Aorta (tissue), 5 donors: ENCODE results near the gene CORO6. TPM values are rescaled to one million over a fixed set of nuclear protein-coding genes. Genes with fewer than 3 reads are reported as not detected.
A peak's percentile ranks its signal among the peaks of the same experiment; 100 is the strongest.

ENCODE experiments used
- ATAC-seq: fragments of 200-7000 bp; cut with Tn5 transposase; one replicate; pipeline ENCODE4 v1.9.1; 2022; ENCODE audit warnings: moderate library complexity; ENCODE audit not compliant: low FRiP score
- DNase-seq, 2 donors: peaks; one replicate each; pipeline ENCODE4 v3.0.0-alpha.2; 2020
- H3K27ac ChIP-seq, 2 donors: one replicate each; pipeline ENCODE4 v1.5.1; 2013; ENCODE audit warnings: low read length in 2 of 2, mild to moderate bottlenecking in 2 of 2, moderate library complexity in 2 of 2, control low read depth in 1 of 2, inconsistent platforms in 1 of 2, low read depth in 1 of 2
- H3K27me3 ChIP-seq, 2 donors: one replicate each; pipeline ENCODE4 v1.6.1; 2013; ENCODE audit warnings: control low read depth in 1 of 2, low read length in 1 of 2, mild to moderate bottlenecking in 1 of 2, moderate library complexity in 1 of 2; ENCODE audit not compliant: insufficient read depth in 2 of 2, control insufficient read depth in 1 of 2
- H3K36me3 ChIP-seq, 2 donors: one replicate each; pipeline ENCODE4 v1.6.1; 2013; ENCODE audit warnings: control low read depth in 1 of 2, low read length in 1 of 2, mild to moderate bottlenecking in 1 of 2; ENCODE audit not compliant: insufficient read depth in 2 of 2, control insufficient read depth in 1 of 2
- H3K4me1 ChIP-seq, 2 donors: one replicate each; pipeline ENCODE4 v1.6.1; 2013; ENCODE audit warnings: low read length in 2 of 2, control low read depth in 1 of 2, mild to moderate bottlenecking in 1 of 2, moderate library complexity in 1 of 2; ENCODE audit not compliant: insufficient read depth in 2 of 2, control insufficient read depth in 1 of 2
- H3K4me3 ChIP-seq, 2 donors: one replicate each; pipeline ENCODE4 v1.5.1; 2013; ENCODE audit warnings: low read length in 2 of 2, control low read depth in 1 of 2, mild to moderate bottlenecking in 1 of 2
- H3K9me3 ChIP-seq: one replicate; pipeline ENCODE4 v1.6.1; 2013; ENCODE audit warnings: mild to moderate bottlenecking, low read length; ENCODE audit not compliant: control insufficient read depth
- WGBS, 2 donors: extraction: QIAGEN DNeasy Blood & Tissue Kit; methylation state at CpG; one replicate each; pipeline ENCODE4 v1.1.7; 2013; 5-methylcytosine and 5-hydroxymethylcytosine counted together
- intact Hi-C, 2 donors: fragments of 100-400 bp; cut with DNase I; formaldehyde crosslinking; loops; one replicate each; pipeline versions ENCODE4 v1.14.2 to v1.15.0; 2022
- polyA plus RNA-seq, 2 donors: library from polyadenylated mRNA; stranded (reverse); fragments of 200-250 nt; gene quantifications; one replicate each; pipeline ENCODE4 v1.2.3, GENCODE V29; 2013
- total RNA-seq, 2 donors: library from RNA; stranded (reverse); fragmentation: NEBNext Ultra II Directional; extraction: Animal tissue kit (Norgen Biotek cat#: 25700); gene quantifications; one replicate each; pipeline ENCODE4 v1.2.1, GENCODE V29; 2021
- donor health status: healthy with polysubstance abuse.
- donor health status: Bipolar disorder and iron deficiency.
- donor health status: DM: no; HTN: no; CAD: no.
- donor health status: DM: no; HTN: no; CAD: no.
- donor health status: DM: yes; HTN: yes; CAD: no.

Gene CORO6
- total and polyA plus RNA-seq, 4 donors = 2.9 to 51.6 (median 11.1) TPM

- ATAC-seq = peak; percentile 71
These were observed 55.0 kb downstream of the CORO6 start for GRCh38 chr17:29567554-29568330.

GRCh38 chr17:29567304-29567553 lies 55.5 kb downstream of the CORO6 start:
- DNase-seq (no peak), ATAC-seq (peak; percentile 2)
- intact Hi-C loops = no loop called here
- H3K36me3 ChIP-seq = no peaks in the 10 kb centered on the region
- no peaks in the 10 kb centered on the region for H3K4me1 ChIP-seq
- H3K27me3 ChIP-seq = no peaks in the 10 kb centered on the region
- peak overlapping the region; percentile 50 to 54 for H3K4me3 ChIP-seq
- 1% methylated on average over 16 to 27 of the region's 27 CpGs for WGBS, 2 donors
- peak overlapping the region in 1 of 2 donors; percentile 43 for H3K27ac ChIP-seq
- H3K9me3 ChIP-seq = no peaks in the 10 kb centered on the region

More at GRCh38 chr17:29567554-29568330, 55.0 kb downstream of the CORO6 start:
- Histone ChIP-seq H3K27me3 (no peaks in the 10 kb centered on the region), H3K4me1 (no peaks in the 10 kb centered on the region), H3K36me3 (no peaks in the 10 kb centered on the region), H3K9me3 (no peaks in the 10 kb centered on the region), H3K4me3 (peak overlapping the region; percentile 50 to 54), H3K27ac (peak overlapping the region; percentile 1 to 43)
- DNase-seq = peak; percentile 81 to 87
- 0% methylated on average over 60 to 63 of the region's 63 CpGs for WGBS, 2 donors
- intact Hi-C loops = no loop called here

DNA sequence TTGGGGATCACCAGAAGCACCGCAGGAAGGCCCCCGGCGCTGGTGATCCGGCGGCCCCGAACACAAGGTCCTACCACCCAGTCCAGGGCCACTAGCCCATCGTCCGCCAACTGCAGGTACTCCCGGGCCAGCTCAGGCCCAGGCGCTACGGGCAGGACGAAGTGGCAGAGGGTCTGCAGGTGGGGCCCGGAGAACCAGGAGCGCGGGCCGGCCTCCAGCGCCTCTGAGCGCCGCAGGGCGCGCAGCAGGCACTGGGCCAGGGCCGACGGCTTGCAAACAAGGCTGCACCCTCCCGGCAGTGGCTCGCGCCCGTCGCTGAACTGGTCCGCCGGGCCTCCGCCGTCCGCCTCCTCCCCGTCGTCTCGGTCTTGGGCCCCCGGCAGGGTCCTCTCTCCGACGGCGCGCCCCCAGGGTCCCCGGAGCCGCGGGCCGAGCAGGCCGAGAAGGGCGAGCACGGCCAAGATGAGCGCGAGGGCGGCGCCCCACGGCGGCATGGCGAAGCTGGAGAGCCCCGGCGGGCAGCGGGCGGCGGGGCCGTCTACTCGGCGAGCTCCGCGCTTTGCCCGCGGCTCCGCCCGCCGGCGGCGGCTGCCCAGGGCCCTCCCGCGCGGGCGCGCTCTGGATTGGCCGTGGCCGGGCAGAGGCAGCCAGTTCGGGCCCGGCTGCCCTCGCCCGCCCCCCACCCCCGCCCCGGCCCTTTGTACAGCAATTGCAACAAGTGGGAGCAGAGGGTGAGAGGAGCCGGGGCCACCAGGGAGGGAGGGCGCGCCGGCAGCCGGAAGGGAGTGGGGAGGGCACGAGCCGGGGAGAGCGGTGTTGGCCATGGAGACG lies 56.0 kb downstream of the CORO6 start, which contains the start of gene ABHD15:
ABHD15 (minus strand) TSS at position 565 of the 831 bp plus-strand sequence; CDS start at position 494, 71 bp downstream.
- 1% methylated on average over 56 to 94 of the region's 94 CpGs for WGBS, 2 donors
- peak; percentile 83 to 91 for DNase-seq

GRCh38 chr17:29565643-29566472 lies 56.9 kb downstream of the CORO6 start:
- ATAC-seq (peak; percentile 1), DNase-seq (peak; percentile 67 to 78)
- intact Hi-C loops = no loop called here
- no peaks in the 10 kb centered on the region for H3K27me3 ChIP-seq
- no peak overlapping the region for H3K4me3 ChIP-seq
- H3K27ac ChIP-seq = no peak overlapping the region
- WGBS, 2 donors = 36 to 38% methylated on average over 53 to 55 of the region's 55 CpGs
- no peaks in the 10 kb centered on the region for H3K9me3 ChIP-seq
- H3K36me3 ChIP-seq = no peaks in the 10 kb centered on the region
- no peaks in the 10 kb centered on the region for H3K4me1 ChIP-seq

More for the DNA sequence above, 56.0 kb downstream of the CORO6 start, which contains the start of gene ABHD15:
- peak within 1 kb of the TSS in 1 of 2 donors; percentile 43 for H3K27ac ChIP-seq
- intact Hi-C loops = no loop called here
- no peaks in the 10 kb centered on the region for H3K27me3 ChIP-seq
- H3K36me3 ChIP-seq = no peaks in the 10 kb centered on the region
- ATAC-seq = peak; percentile 49
- H3K4me1 ChIP-seq = no peaks in the 10 kb centered on the region
- H3K4me3 ChIP-seq = peak within 1 kb of the TSS; percentile 50 to 54
- no peaks in the 10 kb centered on the region for H3K9me3 ChIP-seq

Other genes starting within 250 kb of the CORO6 start
- gene TAOK1, start 232.5 kb downstream of the CORO6 start, total RNA-seq = 10 to 100 TPM; 78.8 to 85.6 TPM
- gene TAOK1, start 232.5 kb downstream of the CORO6 start, polyA plus RNA-seq = 10 to 100 TPM in 1 of 2 donors, 1 to 10 TPM in 1; 3.9 to 12.9 TPM
- 1 to 10 TPM; 6.2 to 9.8 TPM for gene ABHD15, start 55.9 kb downstream of the CORO6 start, total RNA-seq
- gene ABHD15, start 55.9 kb downstream of the CORO6 start, polyA plus RNA-seq = 1 to 10 TPM; 2.8 to 3.0 TPM
- 10 to 100 TPM; 31.7 to 34.4 TPM for gene TP53I13, start 54.2 kb downstream of the CORO6 start, total RNA-seq
- gene TP53I13, start 54.2 kb downstream of the CORO6 start, polyA plus RNA-seq = 100 to 1,000 TPM in 1 of 2 donors, 10 to 100 TPM in 1; 18.4 to 122 TPM
- gene GIT1, start 33.3 kb downstream of the CORO6 start, total RNA-seq = 10 to 100 TPM; 38.5 to 47.0 TPM
- gene GIT1, start 33.3 kb downstream of the CORO6 start, polyA plus RNA-seq = 10 to 100 TPM in 1 of 2 donors, 1 to 10 TPM in 1; 8.1 to 27.6 TPM
- 10 to 100 TPM in 1 of 2 donors, 1 to 10 TPM in 1; 5.7 to 19.7 TPM for gene ANKRD13B, start 29.8 kb downstream of the CORO6 start, total RNA-seq
- 10 to 100 TPM in 1 of 2 donors, under 1 TPM in 1; 0.88 to 10.1 TPM for gene ANKRD13B, start 29.8 kb downstream of the CORO6 start, polyA plus RNA-seq